HFFc6 (cell line): ENCODE results near the gene LRP2. TPM values are rescaled to one million over a fixed set of nuclear protein-coding genes. Genes with fewer than 3 reads are reported as not detected.
"Not testable (repeated sequence)": the region's sequence is repeated elsewhere in the genome, so short reads cannot be mapped to it uniquely, and the experiment has no call there.

Experiments
- DNase-seq: peaks from one replicate; pipeline ENCODE4 v3.0.0-alpha.2; 2018
- H3K27ac Mint-ChIP-seq: 2 replicates; pipeline ENCODE4 v1.8.0; 2020; ENCODE audit warnings: mild to moderate bottlenecking, mixed read lengths
- H3K27me3 Mint-ChIP-seq: 2 replicates; pipeline ENCODE4 v1.8.0; 2021; ENCODE audit warnings: mild to moderate bottlenecking, moderate library complexity, mixed read lengths; ENCODE audit not compliant: insufficient read depth
- H3K36me3 Mint-ChIP-seq: 2 replicates; pipeline ENCODE4 v1.8.0; 2021; ENCODE audit warnings: low read depth, mixed read lengths
- H3K4me1 Mint-ChIP-seq: 2 replicates; pipeline ENCODE4 v1.8.0; 2020; ENCODE audit warnings: low read depth, mixed read lengths
- H3K4me3 Mint-ChIP-seq: 2 replicates; pipeline ENCODE4 v1.8.0; 2020; ENCODE audit warnings: mild to moderate bottlenecking, moderate library complexity, mixed read lengths
- H3K9me3 Mint-ChIP-seq: 2 replicates; pipeline ENCODE4 v1.8.0; 2020; ENCODE audit warnings: mild to moderate bottlenecking, mixed read lengths
- long read RNA-seq: library from polyadenylated mRNA; unstranded; transcript quantifications from one replicate; pipeline ENCODE4 v2.0.0, GENCODE V29; 2019
- total RNA-seq, 6 experiments: library from RNA; stranded (reverse); fragmentation: NEBNext Ultra II Directional; extraction: Animal tissue kit (Norgen Biotek cat#: 25700); gene quantifications; 2 replicates in 1 of 6; 3 replicates in 5 of 6; pipeline ENCODE4 v1.2.3, GENCODE V29; 2021
- TF ChIP-seq, protein P1 (sequence below): fragments of 200-600 bp; sonication (generic); IDR thresholded peaks from 2 replicates; pipeline ENCODE4 v1.5.0; 2021; ENCODE audit warnings: antibody characterized with exemption, mild to moderate bottlenecking

LRP2 gene
- not detected for total RNA-seq
- long read RNA-seq = 0 reads

DNA sequence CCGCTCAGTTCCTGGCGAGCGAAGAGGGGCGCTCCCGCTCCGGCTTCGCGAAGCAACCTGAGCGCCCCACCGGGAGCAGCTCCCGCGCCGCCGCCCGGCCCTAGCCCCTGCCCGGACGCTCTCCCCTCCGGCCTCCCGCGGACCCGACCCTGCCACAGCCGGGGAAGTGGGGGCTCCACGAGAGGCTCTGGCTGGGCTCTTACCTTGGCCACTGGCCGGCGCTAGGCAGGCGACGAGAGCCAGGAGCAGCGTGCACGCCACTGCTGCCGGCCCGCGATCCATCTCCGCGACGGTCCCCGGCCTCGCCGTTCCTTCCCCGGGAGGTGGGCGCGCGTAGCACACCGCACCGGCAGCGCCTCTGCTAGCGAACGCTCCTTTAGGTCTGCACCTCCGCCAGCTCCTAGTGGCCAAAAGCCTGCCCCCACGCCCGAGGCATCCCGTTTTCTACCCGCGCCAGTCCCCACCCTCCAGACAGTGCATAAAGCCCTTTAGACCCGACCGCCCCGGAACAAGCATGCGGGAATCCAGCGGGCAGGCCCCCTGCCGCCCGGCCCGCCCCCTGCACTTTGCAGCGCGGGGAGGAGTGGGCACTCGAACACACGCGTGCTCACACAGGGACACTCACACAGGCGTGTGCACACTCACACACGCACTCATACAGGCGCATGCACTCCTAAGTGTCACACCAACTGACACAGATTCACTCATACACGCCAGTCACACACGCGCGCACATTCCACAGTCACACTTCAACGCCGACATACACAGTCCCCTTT, at the start of gene LRP2:
Gene LRP2 (minus strand): TSS at position 417 of the 776 bp plus-strand sequence. CDS start 135 bp downstream, at position 282.
- TF ChIP-seq, protein P1, sequence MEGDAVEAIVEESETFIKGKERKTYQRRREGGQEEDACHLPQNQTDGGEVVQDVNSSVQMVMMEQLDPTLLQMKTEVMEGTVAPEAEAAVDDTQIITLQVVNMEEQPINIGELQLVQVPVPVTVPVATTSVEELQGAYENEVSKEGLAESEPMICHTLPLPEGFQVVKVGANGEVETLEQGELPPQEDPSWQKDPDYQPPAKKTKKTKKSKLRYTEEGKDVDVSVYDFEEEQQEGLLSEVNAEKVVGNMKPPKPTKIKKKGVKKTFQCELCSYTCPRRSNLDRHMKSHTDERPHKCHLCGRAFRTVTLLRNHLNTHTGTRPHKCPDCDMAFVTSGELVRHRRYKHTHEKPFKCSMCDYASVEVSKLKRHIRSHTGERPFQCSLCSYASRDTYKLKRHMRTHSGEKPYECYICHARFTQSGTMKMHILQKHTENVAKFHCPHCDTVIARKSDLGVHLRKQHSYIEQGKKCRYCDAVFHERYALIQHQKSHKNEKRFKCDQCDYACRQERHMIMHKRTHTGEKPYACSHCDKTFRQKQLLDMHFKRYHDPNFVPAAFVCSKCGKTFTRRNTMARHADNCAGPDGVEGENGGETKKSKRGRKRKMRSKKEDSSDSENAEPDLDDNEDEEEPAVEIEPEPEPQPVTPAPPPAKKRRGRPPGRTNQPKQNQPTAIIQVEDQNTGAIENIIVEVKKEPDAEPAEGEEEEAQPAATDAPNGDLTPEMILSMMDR = no peak
- H3K27ac Mint-ChIP-seq = no peak within 1 kb of the TSS
- H3K27me3 Mint-ChIP-seq = peaks cover 31% of the 10 kb centered on the region
- peak within 1 kb of the TSS; percentile 83 for H3K4me3 Mint-ChIP-seq
- H3K36me3 Mint-ChIP-seq = no peaks in the 10 kb centered on the region
- no peak for DNase-seq
- H3K9me3 Mint-ChIP-seq = no peaks in the 10 kb centered on the region
- peaks cover 38% of the 10 kb centered on the region for H3K4me1 Mint-ChIP-seq

DNA sequence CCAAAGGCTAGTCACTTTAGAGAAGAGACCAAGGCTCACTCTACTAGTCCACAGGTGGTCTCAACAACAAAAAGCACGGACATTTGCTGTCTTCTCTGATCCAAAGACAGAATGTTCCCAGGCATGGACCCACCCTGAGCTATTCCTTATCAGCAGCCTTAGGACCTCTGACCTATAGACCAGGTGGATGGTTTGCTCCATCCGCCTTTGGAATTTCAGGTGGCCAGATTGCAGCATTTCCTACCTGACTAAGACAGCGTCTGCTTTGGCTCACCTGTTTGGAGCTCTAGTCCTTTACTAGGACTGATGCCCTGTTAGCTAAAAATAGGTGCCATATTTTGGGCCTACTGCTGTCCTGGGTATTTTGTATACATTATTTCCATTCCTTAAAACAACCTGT, 44.6 kb upstream of the LRP2 start:
- DNase-seq = no peak
- Mint-ChIP-seq H3K9me3 (0 out of 2 replicates have a peak, but pooled peaks cover 8% of the 10 kb centered on the region), H3K27me3 (peaks cover 3% of the 10 kb centered on the region; the same call in 1 of the 2 replicates), H3K27ac (no peak overlapping the region), H3K4me1 (no peaks in the 10 kb centered on the region), H3K4me3 (no peak overlapping the region), H3K36me3 (no peaks in the 10 kb centered on the region)
- TF ChIP-seq, protein P1 = no peak

DNA sequence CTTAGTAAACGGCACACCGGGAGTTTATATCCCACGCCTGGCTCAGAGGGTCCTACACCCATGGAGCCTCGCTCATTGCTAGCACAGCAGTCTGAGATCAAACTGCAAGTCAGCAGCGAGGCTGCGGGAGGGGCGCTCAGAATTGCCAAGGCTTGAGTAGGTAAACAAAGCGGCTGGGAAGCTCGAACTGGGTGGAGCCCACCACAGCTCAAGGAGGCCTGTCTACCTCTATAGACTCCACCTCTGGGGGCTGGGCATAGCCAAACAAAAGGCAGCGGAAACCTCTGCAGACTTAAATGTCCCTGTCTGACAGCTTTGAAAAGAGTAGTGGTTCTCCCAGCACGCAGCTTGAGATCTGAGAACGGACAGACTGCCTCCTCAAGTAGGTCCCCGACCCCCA, 37.2 kb upstream of the LRP2 start:
- H3K9me3 Mint-ChIP-seq, H3K27me3 Mint-ChIP-seq: not testable (repeated sequence)

DNA sequence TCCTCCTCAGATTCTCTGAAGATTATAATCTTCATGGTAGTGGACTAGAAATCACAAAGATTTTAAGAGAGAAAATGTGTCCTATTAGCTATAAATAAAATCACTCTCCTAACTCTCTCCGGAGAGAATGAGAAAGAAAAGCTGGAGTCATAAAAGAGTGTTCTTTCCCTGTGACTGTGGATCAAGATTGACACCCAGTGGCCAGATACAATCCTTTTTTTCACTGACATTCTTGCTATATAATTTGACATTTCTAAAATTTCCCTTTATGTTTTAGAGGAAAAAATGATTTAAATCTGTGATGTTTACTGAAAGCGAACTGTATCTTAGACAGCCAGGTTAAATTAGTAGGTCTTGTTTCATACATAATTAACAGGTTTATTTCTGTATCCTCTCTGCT, 35.4 kb upstream of the LRP2 start:
- Mint-ChIP-seq H3K27ac (no peak overlapping the region), H3K4me1 (no peaks in the 10 kb centered on the region), H3K27me3 (peaks cover 2% of the 10 kb centered on the region), H3K9me3 (no peaks in the 10 kb centered on the region), H3K36me3 (no peaks in the 10 kb centered on the region), H3K4me3 (no peak overlapping the region)
- DNase-seq = no peak
- TF ChIP-seq, protein P1 = no peak; the same call in 1 of the 2 replicates

More for the DNA sequence above, 37.2 kb upstream of the LRP2 start:
- not testable (repeated sequence) for DNase-seq, H3K4me3 Mint-ChIP-seq, H3K4me1 Mint-ChIP-seq, H3K36me3 Mint-ChIP-seq, H3K27ac Mint-ChIP-seq

DNA sequence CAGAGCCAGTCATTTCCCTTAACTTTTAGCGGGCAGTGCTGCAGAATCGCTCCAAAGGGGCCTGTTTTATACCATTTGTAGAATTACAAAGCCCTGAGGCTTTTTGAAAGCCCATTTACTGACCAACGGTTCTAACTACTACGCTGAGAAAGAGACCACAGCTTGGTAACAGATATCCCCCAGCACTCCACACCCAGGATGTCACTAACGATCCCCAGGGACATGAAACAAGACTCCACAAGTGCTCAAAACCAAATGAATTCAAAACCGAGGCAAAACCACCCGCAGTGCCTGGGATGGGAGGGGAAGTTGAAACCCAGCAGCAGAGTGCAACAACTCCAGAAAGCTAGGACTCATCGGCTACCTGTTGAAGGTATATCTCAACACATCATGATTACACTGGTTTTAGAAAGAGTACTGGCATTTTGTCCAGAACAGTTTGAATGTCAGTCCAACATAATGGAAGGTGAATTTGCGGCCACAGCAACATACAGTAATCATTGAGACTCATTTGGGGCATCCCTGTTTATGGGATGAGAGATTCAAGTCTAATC, 33.6 kb upstream of the LRP2 start:
- Mint-ChIP-seq H3K36me3 (no peaks in the 10 kb centered on the region), H3K4me1 (no peaks in the 10 kb centered on the region), H3K27ac (no peak overlapping the region), H3K4me3 (no peak overlapping the region), H3K9me3 (no peaks in the 10 kb centered on the region), H3K27me3 (peaks cover 2% of the 10 kb centered on the region; the same call in 1 of the 2 replicates)
- DNase-seq = no peak
- TF ChIP-seq, protein P1 = no peak

DNA sequence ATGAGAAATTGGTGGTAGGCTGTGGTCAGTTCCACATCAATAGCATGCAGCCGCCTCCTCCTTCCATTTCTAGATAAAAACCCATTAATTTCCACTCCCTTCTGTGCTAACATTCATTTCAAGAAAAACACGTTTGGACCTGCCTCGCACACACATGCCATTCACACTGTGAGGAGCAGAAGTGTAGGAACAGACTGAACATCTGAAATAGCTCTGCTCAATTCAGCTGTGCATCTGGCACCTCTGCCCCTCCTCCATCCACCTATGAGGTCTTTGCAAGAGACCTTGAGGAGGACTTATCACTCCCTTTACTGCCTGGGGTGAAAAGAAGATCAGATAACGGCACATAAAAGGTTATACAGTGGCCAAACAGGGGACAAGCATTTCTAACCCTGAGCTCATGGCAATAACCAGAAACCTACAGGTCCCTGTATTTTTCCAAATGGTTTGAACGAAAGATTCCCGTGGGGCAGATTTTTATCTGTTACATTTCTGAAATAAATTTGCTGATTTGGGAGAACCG, 30.8 kb upstream of the LRP2 start:
- Mint-ChIP-seq H3K27ac (no peak overlapping the region), H3K36me3 (no peaks in the 10 kb centered on the region), H3K4me1 (no peaks in the 10 kb centered on the region), H3K27me3 (no peaks in the 10 kb centered on the region), H3K9me3 (no peaks in the 10 kb centered on the region), H3K4me3 (no peak overlapping the region)
- no peak for DNase-seq
- TF ChIP-seq, protein P1 = no peak
